Endodermal cell (in vitro differentiated cells): ENCODE measurements around the gene POC1A. TPM values are rescaled to one million over a fixed set of nuclear protein-coding genes. Genes with fewer than 3 reads are reported as not detected.

Source experiments
- DNase-seq: peaks from one replicate; pipeline ENCODE4 v3.0.0-alpha.2; 2017
- H3K27ac ChIP-seq: 2 replicates; pipeline ENCODE4 v1.5.1; 2013; ENCODE audit warnings: mild to moderate bottlenecking, low read depth, low read length, moderate library complexity
- H3K27me3 ChIP-seq: 2 replicates; pipeline ENCODE4 v1.6.1; 2013; ENCODE audit warnings: mild to moderate bottlenecking, low read length, moderate library complexity; ENCODE audit not compliant: insufficient read depth, control insufficient read depth, poor library complexity, severe bottlenecking
- H3K36me3 ChIP-seq: 2 replicates; pipeline ENCODE4 v1.7.0; 2013; ENCODE audit warnings: mild to moderate bottlenecking, low read length, moderate library complexity; ENCODE audit not compliant: control insufficient read depth, insufficient read depth
- H3K4me1 ChIP-seq: one replicate; pipeline ENCODE4 v1.7.0; 2013; ENCODE audit warnings: low read length; ENCODE audit not compliant: control insufficient read depth, insufficient read depth
- H3K4me3 ChIP-seq: 2 replicates; pipeline ENCODE4 v1.5.1; 2013; ENCODE audit warnings: mild to moderate bottlenecking, low read length, moderate library complexity
- H3K9ac ChIP-seq: 2 replicates; pipeline ENCODE4 v1.6.1; 2013; ENCODE audit warnings: mild to moderate bottlenecking, low read length, moderate library complexity; ENCODE audit not compliant: poor library complexity, severe bottlenecking; ENCODE audit errors: extremely low read depth
- H3K9me3 ChIP-seq: 2 replicates; pipeline ENCODE4 v1.6.1; 2013; ENCODE audit warnings: mild to moderate bottlenecking, low read length, moderate library complexity; ENCODE audit not compliant: control insufficient read depth
- H3K27ac Mint-ChIP-seq: 2 replicates; pipeline ENCODE4 v1.8.0; 2020; ENCODE audit warnings: mixed read lengths
- H3K27me3 Mint-ChIP-seq: 2 replicates; pipeline ENCODE4 v1.8.0; 2021; ENCODE audit warnings: mild to moderate bottlenecking, mixed read lengths; ENCODE audit not compliant: insufficient read depth
- H3K36me3 Mint-ChIP-seq: 2 replicates; pipeline ENCODE4 v1.8.0; 2020; ENCODE audit warnings: low read depth, mixed read lengths
- H3K4me1 Mint-ChIP-seq: 2 replicates; pipeline ENCODE4 v1.8.0; 2020; ENCODE audit warnings: mixed read lengths
- H3K4me3 Mint-ChIP-seq: 2 replicates; pipeline ENCODE4 v1.8.0; 2020; ENCODE audit warnings: mild to moderate bottlenecking, moderate library complexity, mixed read lengths
- H3K9me3 Mint-ChIP-seq: 2 replicates; pipeline ENCODE4 v1.8.0; 2020; ENCODE audit warnings: mild to moderate bottlenecking, mixed read lengths
- CTCF ChIP-seq: fragments of 200-600 bp; sonication (generic); conservative IDR thresholded peaks from 2 replicates; pipeline ENCODE4 v1.5.0; 2021; ENCODE audit warnings: antibody characterized with exemption, mild to moderate bottlenecking
- WGBS, 2 experiments: methylation state at CpG; one replicate each; pipeline versions ENCODE4 v1.1.5 to v1.1.7; 2013; ENCODE audit warnings: missing lambda C conversion rate in 2 of 2, mixed read lengths in 1 of 2; ENCODE audit not compliant: insufficient coverage in 1 of 2, insufficient read length in 1 of 2; 5-methylcytosine and 5-hydroxymethylcytosine counted together
- total RNA-seq, 2 donors: library from RNA; stranded (reverse); fragmentation: NEBNext Ultra II Directional in 1 of 2; extraction: Animal tissue kit (Norgen Biotek cat#: 25700) in 1 of 2; gene quantifications; 2 replicates in 1 of 2; 3 replicates in 1 of 2; pipeline ENCODE4 v1.2.1, GENCODE V29; 2021

POC1A gene
- total RNA-seq, 2 donors from 2014 or later = 19.7 to 24.0 TPM

DNA sequence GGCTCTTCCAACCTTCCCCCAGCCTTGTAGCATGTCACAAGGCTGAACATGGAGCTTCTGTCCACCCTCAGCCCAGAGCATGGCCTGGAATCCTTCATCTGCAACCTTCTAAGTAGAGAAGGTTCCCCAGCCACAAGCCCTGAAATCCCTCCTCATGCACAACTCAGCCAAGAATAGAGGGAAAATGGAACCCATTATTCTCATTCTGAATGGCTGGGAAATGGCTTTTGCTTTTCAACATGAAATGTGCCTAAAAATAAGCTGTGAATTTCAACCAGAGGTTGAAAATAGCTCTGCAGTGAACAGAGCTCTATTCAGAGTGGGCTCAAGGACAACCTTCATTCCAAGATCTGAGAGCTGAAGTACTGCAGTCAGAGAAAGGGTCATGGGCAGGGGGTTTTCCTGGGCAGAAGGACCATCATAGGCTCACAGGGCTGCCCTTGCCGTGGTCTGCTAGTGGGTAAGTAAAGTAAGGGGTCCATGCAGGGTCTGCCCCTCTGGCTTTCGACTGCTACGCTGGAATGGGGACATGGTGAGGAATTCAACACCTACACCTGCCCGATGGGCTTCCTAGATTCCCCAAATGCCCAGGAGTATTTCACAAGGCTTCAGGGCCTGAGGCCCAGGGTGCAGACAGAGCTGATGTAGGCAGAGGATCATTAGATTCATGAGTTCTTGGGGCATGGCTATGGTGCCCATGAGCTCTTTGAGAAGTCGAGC, 35.9 kb downstream of the POC1A start:
- 95 to 100% methylated on average over 1 to 5 of the region's 5 CpGs for WGBS, 2 experiments
- H3K36me3 Mint-ChIP-seq = peaks cover 26% of the 10 kb centered on the region

GRCh38 chr3:52117537-52117936, 36.7 kb downstream of the POC1A start:
- no peaks in the 10 kb centered on the region for H3K27me3 Mint-ChIP-seq
- H3K4me1 Mint-ChIP-seq = peaks cover 18% of the 10 kb centered on the region

More for the DNA sequence above, 35.9 kb downstream of the POC1A start:
- peaks cover 11% of the 10 kb centered on the region for H3K4me1 ChIP-seq
- no peaks in the 10 kb centered on the region for H3K27me3 ChIP-seq
- Mint-ChIP-seq H3K27me3 (no peaks in the 10 kb centered on the region), H3K9me3 (no peaks in the 10 kb centered on the region), H3K4me3 (no peak overlapping the region), H3K27ac (no peak overlapping the region), H3K4me1 (peaks cover 18% of the 10 kb centered on the region)
- no peaks in the 10 kb centered on the region for H3K9me3 ChIP-seq
- H3K9ac ChIP-seq = no peak overlapping the region
- no peak overlapping the region for H3K27ac ChIP-seq
- H3K4me3 ChIP-seq = no peak overlapping the region
- TF ChIP-seq CTCF = no peak
- DNase-seq = no peak
- peaks cover 17% of the 10 kb centered on the region for H3K36me3 ChIP-seq

GRCh38 chr3:52112056-52112455, 42.2 kb downstream of the POC1A start:
- no peaks in the 10 kb centered on the region for H3K9me3 ChIP-seq
- Mint-ChIP-seq H3K9me3 (no peaks in the 10 kb centered on the region), H3K27me3 (no peaks in the 10 kb centered on the region), H3K36me3 (peaks cover 13% of the 10 kb centered on the region), H3K4me3 (no peak overlapping the region), H3K4me1 (no peaks in the 10 kb centered on the region), H3K27ac (no peak overlapping the region)
- H3K4me3 ChIP-seq = no peak overlapping the region
- WGBS, 2 experiments = 93 to 95% methylated on average over 6 of the region's 6 CpGs
- H3K9ac ChIP-seq = no peak overlapping the region
- no peak for DNase-seq
- no peak for TF ChIP-seq CTCF
- no peaks in the 10 kb centered on the region for H3K4me1 ChIP-seq
- H3K27me3 ChIP-seq = no peaks in the 10 kb centered on the region
- H3K27ac ChIP-seq = no peak overlapping the region
- H3K36me3 ChIP-seq = no peaks in the 10 kb centered on the region

More at GRCh38 chr3:52117537-52117936, 36.7 kb downstream of the POC1A start:
- Histone ChIP-seq H3K9me3 (no peaks in the 10 kb centered on the region), H3K36me3 (peaks cover 13% of the 10 kb centered on the region), H3K4me3 (no peak overlapping the region), H3K27me3 (no peaks in the 10 kb centered on the region), H3K9ac (no peak overlapping the region), H3K4me1 (peaks cover 11% of the 10 kb centered on the region), H3K27ac (no peak overlapping the region)
- Mint-ChIP-seq H3K9me3 (no peaks in the 10 kb centered on the region), H3K36me3 (peaks cover 29% of the 10 kb centered on the region), H3K27ac (no peak overlapping the region), H3K4me3 (no peak overlapping the region)
- no peak for DNase-seq
- no peak for TF ChIP-seq CTCF
- WGBS, 2 experiments = 91 to 100% methylated on average over 2 to 4 of the region's 4 CpGs
